ENCODE measurements around the gene KPNA1.

DNA sequence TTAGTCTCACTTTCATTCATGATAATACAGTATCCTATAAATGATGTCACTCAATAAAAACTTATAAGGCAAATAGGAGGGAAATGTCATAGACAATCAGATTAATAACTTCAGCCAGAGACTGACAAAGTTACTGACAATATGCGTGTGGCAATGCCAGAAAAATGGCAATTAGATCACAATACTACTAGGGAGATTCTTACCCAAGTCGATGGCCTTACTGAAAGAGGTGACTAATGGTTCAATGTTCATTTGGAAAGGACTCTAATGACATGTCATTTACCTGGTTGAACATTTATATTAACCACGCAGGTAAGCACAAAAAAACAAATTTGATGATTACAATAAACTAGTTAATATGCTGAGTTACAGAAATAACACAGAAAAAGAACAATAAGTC, 52.9 kb downstream of the KPNA1 start:
- TF ChIP-seq, protein P1, sequence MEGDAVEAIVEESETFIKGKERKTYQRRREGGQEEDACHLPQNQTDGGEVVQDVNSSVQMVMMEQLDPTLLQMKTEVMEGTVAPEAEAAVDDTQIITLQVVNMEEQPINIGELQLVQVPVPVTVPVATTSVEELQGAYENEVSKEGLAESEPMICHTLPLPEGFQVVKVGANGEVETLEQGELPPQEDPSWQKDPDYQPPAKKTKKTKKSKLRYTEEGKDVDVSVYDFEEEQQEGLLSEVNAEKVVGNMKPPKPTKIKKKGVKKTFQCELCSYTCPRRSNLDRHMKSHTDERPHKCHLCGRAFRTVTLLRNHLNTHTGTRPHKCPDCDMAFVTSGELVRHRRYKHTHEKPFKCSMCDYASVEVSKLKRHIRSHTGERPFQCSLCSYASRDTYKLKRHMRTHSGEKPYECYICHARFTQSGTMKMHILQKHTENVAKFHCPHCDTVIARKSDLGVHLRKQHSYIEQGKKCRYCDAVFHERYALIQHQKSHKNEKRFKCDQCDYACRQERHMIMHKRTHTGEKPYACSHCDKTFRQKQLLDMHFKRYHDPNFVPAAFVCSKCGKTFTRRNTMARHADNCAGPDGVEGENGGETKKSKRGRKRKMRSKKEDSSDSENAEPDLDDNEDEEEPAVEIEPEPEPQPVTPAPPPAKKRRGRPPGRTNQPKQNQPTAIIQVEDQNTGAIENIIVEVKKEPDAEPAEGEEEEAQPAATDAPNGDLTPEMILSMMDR (IDR thresholded peaks at IDR 0.05; ENCODE audit: low read depth, low read length, missing input control), result no peak
- TF ChIP-seq RAD21 (IDR thresholded peaks at IDR 0.05) (peak; percentile 25 to 26), TAF1 (conservative IDR thresholded peaks at IDR 0.05) (no peak), EGR1 (IDR thresholded peaks at IDR 0.05; ENCODE audit: low read depth in 2 of 2) (no peak), HNF4G (IDR thresholded peaks at IDR 0.05) (peak; percentile 49), GABPA (IDR thresholded peaks at IDR 0.05 in 1 of 2, conservative IDR thresholded peaks at IDR 0.05 in 1 of 2) (no peak)
- TF ChIP-seq, protein P2, sequence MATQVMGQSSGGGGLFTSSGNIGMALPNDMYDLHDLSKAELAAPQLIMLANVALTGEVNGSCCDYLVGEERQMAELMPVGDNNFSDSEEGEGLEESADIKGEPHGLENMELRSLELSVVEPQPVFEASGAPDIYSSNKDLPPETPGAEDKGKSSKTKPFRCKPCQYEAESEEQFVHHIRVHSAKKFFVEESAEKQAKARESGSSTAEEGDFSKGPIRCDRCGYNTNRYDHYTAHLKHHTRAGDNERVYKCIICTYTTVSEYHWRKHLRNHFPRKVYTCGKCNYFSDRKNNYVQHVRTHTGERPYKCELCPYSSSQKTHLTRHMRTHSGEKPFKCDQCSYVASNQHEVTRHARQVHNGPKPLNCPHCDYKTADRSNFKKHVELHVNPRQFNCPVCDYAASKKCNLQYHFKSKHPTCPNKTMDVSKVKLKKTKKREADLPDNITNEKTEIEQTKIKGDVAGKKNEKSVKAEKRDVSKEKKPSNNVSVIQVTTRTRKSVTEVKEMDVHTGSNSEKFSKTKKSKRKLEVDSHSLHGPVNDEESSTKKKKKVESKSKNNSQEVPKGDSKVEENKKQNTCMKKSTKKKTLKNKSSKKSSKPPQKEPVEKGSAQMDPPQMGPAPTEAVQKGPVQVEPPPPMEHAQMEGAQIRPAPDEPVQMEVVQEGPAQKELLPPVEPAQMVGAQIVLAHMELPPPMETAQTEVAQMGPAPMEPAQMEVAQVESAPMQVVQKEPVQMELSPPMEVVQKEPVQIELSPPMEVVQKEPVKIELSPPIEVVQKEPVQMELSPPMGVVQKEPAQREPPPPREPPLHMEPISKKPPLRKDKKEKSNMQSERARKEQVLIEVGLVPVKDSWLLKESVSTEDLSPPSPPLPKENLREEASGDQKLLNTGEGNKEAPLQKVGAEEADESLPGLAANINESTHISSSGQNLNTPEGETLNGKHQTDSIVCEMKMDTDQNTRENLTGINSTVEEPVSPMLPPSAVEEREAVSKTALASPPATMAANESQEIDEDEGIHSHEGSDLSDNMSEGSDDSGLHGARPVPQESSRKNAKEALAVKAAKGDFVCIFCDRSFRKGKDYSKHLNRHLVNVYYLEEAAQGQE (IDR thresholded peaks at IDR 0.05), result no peak
- TF ChIP-seq, protein P3, sequence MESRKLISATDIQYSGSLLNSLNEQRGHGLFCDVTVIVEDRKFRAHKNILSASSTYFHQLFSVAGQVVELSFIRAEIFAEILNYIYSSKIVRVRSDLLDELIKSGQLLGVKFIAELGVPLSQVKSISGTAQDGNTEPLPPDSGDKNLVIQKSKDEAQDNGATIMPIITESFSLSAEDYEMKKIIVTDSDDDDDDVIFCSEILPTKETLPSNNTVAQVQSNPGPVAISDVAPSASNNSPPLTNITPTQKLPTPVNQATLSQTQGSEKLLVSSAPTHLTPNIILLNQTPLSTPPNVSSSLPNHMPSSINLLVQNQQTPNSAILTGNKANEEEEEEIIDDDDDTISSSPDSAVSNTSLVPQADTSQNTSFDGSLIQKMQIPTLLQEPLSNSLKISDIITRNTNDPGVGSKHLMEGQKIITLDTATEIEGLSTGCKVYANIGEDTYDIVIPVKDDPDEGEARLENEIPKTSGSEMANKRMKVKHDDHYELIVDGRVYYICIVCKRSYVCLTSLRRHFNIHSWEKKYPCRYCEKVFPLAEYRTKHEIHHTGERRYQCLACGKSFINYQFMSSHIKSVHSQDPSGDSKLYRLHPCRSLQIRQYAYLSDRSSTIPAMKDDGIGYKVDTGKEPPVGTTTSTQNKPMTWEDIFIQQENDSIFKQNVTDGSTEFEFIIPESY (IDR thresholded peaks at IDR 0.05), result peak; percentile 56
- TF ChIP-seq, protein P4, sequence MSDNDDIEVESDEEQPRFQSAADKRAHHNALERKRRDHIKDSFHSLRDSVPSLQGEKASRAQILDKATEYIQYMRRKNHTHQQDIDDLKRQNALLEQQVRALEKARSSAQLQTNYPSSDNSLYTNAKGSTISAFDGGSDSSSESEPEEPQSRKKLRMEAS (IDR thresholded peaks at IDR 0.05), result no peak
